ELF-1 (cell line): ENCODE measurements around the gene RABGAP1L.
A peak's percentile ranks its signal among the peaks of the same experiment; 100 is the strongest.
"Not testable (repeated sequence)": the region's sequence is repeated elsewhere in the genome, so short reads cannot be mapped to it uniquely, and the experiment has no call there.

Experiments used
- DNase-seq: peaks from one replicate; pipeline ENCODE4 v3.0.0-alpha.2; 2016; ENCODE audit warnings: low read depth, low spot score

RABGAP1L gene

DNA sequence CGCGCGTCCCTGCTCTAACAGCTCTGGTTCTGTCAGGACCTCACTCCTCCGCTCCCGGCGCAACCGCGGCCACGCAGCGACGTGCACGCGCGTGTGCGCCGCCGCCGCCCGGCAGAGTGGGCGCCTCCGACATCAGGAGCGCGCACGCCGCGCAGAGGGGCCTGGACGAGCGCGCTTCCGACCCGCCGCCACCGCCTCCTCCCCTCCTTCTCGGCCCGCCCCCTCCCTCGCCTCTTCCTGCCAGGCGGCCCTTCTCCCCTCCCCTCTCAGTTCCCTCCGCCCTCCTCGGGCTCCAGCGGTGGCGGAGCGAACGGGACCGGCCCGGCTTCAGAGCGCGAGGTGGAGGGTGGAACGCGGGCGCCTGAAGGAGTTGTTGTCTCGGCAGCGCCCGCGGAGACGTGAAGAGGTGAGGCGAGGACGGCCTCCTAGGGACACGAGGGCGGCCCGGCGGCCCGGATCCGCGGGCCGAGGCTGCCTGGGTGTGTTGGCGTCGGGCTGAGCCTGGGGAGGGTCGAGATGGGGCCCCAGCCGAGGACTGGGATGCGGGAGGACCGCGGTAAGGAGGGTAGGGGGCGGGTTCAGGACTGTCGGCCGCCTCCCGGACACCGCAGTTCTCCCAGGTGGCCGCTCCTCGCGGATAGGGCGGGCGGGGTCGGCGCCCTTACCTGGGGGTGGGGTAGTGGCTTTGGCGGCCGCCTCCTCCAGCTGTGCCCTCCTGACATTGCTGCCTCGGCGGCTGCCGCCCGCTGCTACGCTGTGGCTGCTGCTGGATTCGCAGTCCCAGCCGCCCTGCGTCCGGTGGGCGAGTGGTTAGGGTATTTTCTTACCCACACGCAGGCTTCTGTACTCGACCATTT lies at the start of gene RABGAP1L:
RABGAP1L (plus strand) TSS at position 269 of the 857 bp plus-strand sequence.
- peak; percentile 97 for DNase-seq

DNA sequence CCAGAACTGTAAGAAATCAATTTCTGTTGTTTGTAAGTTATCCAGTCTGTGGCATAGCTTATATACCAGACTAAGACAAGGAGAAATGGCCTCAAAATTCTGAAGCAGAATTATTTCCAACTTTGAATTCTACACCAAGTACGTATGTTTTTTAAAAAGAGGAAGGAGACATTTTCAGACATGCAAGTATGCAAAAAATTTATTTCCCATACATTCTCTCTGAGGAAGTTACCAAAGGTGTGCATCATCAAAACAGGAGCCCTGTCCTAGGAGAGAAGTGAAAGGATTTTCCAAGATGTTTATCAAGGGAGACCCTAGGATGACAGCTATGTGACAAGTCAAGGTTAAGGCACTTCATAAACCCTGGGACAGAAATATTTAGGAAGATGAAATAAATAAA lies 49.3 kb upstream of the RABGAP1L start:
- DNase-seq: no peak

GRCh38 chr1:174112489-174113162 lies 46.7 kb upstream of the RABGAP1L start:
- no peak for DNase-seq

GRCh38 chr1:174114106-174114505 lies 45.2 kb upstream of the RABGAP1L start:
- no peak for DNase-seq

DNA sequence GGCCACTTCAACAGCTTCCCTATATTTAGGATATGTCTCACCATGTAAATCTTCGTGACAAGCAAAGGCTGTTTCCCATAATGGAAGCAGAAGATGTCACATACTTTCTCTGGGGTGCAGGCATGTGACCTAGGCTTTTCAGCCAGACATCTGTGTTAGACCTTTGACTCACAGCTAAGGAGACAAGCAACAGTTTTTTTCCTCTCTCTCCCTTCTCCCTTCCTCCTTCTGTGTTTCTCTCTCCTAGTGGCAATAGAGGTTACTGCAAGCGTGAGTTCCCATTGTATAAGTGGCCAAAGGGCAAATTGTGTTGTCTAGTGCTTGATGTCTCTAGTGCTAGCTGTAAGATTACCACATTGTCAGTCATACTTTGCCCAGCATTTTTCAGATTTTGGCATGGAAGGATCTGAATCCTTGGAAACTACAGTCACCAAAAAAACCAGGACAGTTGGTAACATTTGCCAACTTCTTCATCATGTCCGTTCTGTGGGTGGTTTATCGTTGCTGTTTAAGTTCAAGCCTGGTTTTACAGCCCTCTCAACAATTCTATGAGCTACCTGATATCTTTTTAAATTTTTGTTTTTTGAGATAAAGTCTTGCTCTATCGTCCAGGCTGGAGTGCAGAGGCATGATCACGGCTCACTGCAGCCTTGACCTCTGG lies 44.4 kb upstream of the RABGAP1L start:
- peak; percentile 69 for DNase-seq

DNA sequence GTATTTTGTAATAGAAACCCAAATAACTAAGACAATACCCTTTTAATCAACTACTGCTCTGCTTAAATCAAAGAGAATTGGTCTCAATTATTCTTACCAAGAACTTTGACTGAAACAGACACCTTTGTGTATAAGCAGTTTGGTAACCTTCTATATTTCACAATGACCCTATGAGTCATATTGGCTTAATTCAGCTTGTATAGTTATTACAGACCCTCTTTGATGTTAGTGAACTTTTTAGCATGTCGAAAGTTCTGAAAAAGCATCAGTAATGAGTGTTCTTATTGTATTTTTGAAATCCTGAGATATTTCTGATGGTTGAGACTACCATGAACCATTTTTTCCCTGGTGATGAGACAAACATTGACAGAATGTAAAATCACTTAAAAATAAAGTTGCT lies 43.3 kb upstream of the RABGAP1L start:
- no peak for DNase-seq

DNA sequence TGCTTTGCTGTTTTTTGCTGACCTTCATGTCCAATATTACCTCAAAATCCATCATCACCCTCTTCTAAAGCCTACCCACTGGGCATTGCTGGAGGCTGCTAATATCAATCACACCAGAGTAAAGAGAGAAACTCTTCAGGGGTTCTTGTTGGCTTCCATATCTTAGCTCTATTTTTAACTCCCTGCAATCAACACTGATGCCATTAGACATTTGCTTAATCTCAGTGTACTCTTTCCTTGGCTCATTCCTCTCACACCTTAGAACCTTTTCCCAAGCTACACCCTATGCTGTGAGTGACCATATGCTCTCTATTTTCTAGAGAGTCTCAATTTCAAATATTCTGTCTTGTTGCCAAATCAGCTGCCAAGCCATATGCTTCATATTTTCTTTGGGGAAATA lies 40.6 kb upstream of the RABGAP1L start:
- DNase-seq: no peak

DNA sequence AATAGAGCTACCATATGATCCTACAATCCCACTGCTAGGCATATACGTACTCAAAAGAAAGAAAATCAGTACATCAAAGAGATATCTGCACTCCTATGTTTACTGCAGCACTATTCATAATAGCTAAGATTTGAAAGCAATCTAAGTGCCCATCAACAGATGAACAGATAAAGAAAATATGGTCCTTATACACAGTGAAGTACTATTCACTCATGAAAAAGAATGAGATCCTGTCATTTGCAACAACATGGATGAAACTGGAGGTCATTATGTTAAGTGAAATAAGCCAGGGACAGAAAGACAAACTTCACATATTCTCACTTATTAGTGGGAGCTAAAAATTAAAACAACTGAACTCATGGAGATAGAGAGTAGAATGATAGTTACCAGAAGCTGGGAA lies 37.0 kb upstream of the RABGAP1L start:
- DNase-seq: not testable (repeated sequence)

DNA sequence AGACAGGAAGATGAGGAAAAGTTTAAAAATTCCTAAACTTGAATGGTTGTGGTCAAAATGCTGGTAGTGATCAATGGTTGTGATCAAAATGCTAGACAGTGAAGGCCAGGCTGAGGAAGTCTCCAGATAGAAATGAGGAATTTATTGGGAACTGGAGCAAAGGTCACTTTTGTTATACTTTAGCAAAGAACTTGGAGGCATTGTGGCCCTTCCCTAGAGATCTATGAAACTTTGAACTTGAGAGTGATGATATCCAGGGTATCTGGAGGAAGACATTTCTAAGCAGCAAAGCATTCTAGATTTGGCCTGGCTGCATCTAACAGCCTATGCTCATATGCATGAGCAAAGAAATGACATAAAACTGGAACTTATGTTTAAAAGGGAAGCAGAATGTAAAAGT lies 35.5 kb upstream of the RABGAP1L start:
- no peak for DNase-seq

GRCh38 chr1:174127176-174127575 lies 32.1 kb upstream of the RABGAP1L start:
- not testable (repeated sequence) for DNase-seq

- peak; percentile 69 for DNase-seq
Observed at GRCh38 chr1:174131032-174131638, 28.2 kb upstream of the RABGAP1L start.

- no peak for DNase-seq
Observed at GRCh38 chr1:174134003-174134659, 25.2 kb upstream of the RABGAP1L start.

DNA sequence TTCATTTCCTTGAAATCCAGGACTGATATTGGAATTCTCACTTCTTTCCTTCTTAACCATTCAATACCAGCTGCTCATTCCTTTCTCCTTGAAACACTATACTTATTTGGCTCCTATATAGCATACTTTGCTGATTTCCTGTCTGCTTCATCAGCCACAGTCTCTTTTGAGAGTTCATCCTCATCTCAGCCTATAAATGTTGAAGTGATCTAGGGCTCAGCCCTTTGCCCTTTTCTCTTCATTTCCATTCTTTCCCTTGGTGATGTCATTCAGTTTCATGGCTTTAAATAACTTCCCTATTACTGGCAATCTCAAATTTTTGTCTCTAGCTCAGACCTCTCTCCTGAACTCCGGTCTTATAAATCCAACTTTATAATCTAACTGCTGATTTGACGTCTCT lies 24.1 kb upstream of the RABGAP1L start:
- no peak for DNase-seq

DNA sequence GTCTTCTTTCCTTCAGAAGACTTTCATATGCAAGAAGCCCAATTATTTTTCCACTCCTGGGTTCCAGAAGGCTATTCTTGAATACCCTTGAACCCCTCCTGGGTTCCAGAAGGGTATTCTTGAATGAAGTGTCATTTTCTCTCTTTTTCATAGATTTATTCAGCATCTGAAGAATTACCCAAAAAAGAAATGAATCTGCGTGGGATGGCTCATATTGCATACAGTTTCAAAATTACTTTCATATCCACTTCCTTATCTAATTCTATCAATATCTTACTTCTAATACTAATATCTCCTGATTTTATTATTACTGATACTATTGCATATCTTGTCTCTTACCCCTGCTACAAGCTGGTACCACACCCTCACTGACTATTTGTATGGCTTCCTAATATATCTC lies 22.6 kb upstream of the RABGAP1L start:
- no peak for DNase-seq

DNA sequence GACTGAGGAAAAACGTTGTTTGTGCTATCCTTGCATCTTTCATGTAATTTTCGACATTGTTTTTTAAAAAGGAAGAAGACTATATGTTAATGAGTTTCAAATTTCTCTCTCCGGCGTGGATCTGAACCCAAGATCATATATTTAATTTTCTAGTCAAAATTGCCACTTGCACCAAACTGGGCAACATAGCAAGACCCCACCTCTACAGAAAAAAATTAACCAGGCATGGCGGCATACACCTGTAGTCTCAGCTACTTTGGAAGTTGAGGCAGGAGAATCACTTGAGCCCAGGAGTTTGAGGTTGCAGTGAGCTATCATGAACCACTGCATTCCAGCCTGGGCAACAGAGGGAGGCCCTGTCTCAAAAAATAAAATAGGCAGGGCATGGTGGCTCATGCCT lies 16.5 kb upstream of the RABGAP1L start:
- DNase-seq: no peak

DNA sequence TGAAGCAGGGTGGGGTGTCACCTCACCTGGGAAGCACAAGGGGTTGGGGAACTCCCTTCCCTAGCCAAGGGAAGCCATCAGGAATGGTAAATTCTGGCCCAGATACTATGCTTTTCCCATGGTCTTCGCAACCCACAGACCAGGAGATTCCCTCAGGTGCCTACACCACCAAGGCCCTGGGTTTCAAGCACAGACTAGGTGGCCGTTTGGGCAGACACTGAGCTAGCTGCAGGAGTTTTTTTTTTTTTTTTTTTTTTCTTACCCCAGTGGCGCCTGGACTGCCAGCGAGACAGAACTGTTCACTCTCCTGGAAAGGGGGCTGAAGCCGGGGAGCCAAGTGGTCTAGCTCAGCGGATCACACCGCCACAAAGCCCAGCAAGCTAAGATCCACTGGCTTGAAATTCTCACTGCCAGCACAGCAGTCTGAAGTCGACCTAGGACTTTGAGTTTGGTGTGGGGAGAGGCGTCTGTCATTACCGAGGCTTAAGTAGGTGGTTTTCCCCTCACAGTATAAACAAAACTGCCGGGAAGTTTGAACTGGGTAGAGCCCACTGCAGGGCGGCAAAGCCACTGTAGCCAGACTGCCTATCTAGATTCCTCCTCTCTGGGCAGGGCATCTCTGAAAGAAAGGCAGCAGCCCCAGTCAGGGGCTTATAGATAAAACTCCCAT lies 15.5 kb upstream of the RABGAP1L start:
- not testable (repeated sequence) for DNase-seq

DNA sequence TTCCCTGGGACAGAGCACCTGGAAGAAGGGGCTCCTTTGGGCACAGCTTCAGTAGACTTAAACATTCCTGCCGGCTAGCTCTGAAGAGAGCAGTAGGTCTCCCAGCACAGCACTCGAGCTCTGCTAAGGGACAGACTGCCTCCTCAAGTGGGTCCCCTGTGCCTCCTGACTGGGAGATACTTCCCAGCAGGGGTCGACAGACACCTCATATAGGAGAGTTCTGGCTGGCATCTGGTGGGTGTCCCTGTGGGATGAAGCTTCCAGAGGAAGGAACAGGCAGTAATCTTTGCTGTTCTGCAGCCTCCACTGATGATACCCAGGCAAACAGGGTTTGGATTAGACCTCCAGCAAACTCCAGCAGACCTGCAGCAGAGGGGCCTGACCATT lies 14.9 kb upstream of the RABGAP1L start:
- DNase-seq: not testable (repeated sequence)

DNA sequence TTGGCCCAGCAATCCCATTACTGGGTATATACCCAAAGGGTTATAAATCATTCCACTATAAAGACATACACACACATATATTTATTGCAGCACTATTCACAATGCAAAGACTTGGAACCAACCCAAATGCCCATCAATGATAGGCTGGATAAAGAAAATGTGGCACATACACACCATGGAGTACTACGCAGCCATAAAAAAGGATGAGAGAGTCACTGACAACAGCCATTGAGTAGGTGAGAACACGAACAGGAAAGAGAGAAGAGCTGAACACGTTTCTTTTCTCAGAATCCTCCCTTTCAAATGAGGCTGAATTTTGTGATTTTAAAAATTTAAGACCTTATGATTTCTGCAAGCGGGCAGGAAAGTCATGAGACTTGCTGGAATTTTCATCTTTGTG lies 10.1 kb upstream of the RABGAP1L start:
- DNase-seq: no peak

DNA sequence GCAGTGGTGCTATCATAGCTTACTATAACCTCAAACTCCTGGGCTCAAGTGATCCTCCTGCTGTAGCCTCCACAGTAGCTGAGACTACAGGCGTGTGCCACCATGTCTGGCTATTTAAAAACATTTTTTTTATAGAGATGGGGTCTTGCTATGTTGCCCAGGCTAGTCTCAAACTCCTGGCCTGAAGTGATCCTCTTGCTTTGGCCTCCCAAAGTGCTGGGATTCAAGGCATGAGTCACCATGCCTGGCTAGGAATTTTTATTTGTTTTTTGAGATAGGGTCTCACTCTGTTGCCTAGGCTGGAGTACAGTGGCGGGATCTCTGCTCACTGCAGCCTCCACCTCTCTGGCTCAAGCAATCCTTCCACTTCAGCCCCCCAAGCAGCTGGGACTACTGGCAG lies 8.8 kb upstream of the RABGAP1L start:
- DNase-seq: no peak

GRCh38 chr1:174152427-174152826 lies 6.9 kb upstream of the RABGAP1L start:
- DNase-seq: no peak
